Central memory CD4-positive, alpha-beta T cell (primary cell): ENCODE measurements around the gene ZNF672.

ENCODE experiments used
- DNase-seq: peaks from one replicate; pipeline ENCODE4 v3.0.0; 2022

ZNF672 gene

GRCh38 chr1:248837045-248837780, 811 bp upstream of the ZNF672 start:
- no peak for DNase-seq

GRCh38 chr1:248838357-248839167, 538 bp downstream of the ZNF672 start:
- DNase-seq, result peak; percentile 85

GRCh38 chr1:248839168-248839555, 1.1 kb downstream of the ZNF672 start:
- no peak for DNase-seq

- DNase-seq, result no peak
Measured at GRCh38 chr1:248840946-248841345, 2.9 kb downstream of the ZNF672 start.

GRCh38 chr1:248841702-248842395, 3.8 kb downstream of the ZNF672 start:
- no peak for DNase-seq

- no peak for DNase-seq
Measured at GRCh38 chr1:248842781-248843331, 4.8 kb downstream of the ZNF672 start.

GRCh38 chr1:248843687-248844086, 5.7 kb downstream of the ZNF672 start:
- DNase-seq, result no peak

- no peak for DNase-seq
Measured at GRCh38 chr1:248844526-248844925, 6.5 kb downstream of the ZNF672 start.

- no peak for DNase-seq
Measured at GRCh38 chr1:248847181-248847955, 9.3 kb downstream of the ZNF672 start.

- DNase-seq, result no peak
Measured at GRCh38 chr1:248847956-248848561, 10.0 kb downstream of the ZNF672 start.

- DNase-seq, result no peak
Measured at GRCh38 chr1:248848602-248849001, 10.6 kb downstream of the ZNF672 start.

GRCh38 chr1:248849152-248849551, 11.1 kb downstream of the ZNF672 start:
- no peak for DNase-seq

GRCh38 chr1:248849637-248850036, 11.6 kb downstream of the ZNF672 start:
- no peak for DNase-seq

GRCh38 chr1:248850124-248850523, 12.1 kb downstream of the ZNF672 start:
- no peak for DNase-seq

- no peak for DNase-seq
Measured at GRCh38 chr1:248850536-248851251, 12.7 kb downstream of the ZNF672 start.

- no peak for DNase-seq
Measured at GRCh38 chr1:248851390-248851789, 13.4 kb downstream of the ZNF672 start.

- DNase-seq, result no peak
Measured at GRCh38 chr1:248852481-248853405, 14.7 kb downstream of the ZNF672 start.

- DNase-seq, result no peak
Measured at GRCh38 chr1:248853663-248854375, 15.8 kb downstream of the ZNF672 start.

GRCh38 chr1:248855580-248855979, 17.6 kb downstream of the ZNF672 start:
- no peak for DNase-seq
